ENCODE data around the gene PLCG2. TPM values are rescaled to one million over a fixed set of nuclear protein-coding genes. Genes with fewer than 3 reads are reported as not detected.

The PLCG2 gene
- total RNA-seq, 1 experiment from 2014 or later = 14.4 TPM

GRCh38 chr16:81744385-81744784 lies 34.7 kb upstream of the PLCG2 start:
- Mint-ChIP-seq H3K27me3 (ENCODE audit: insufficient read depth, unreplicated experiment) (no peaks in the 10 kb centered on the region), H3K4me3 (ENCODE audit: unreplicated experiment) (no peak overlapping the region), H3K36me3 (ENCODE audit: insufficient read depth, unreplicated experiment) (no peaks in the 10 kb centered on the region), H3K27ac (ENCODE audit: unreplicated experiment) (no peak overlapping the region), H3K4me1 (ENCODE audit: low read depth, unreplicated experiment) (no peaks in the 10 kb centered on the region), H3K9me3 (ENCODE audit: unreplicated experiment) (no peaks in the 10 kb centered on the region)
- no peak for TF ChIP-seq CTCF (IDR thresholded peaks at IDR 0.05; ENCODE audit: insufficient read depth in 1 of 2, low read depth in 1 of 2, low read length in 1 of 2, severe bottlenecking in 1 of 2, unreplicated experiment in 1 of 2)
- DNase-seq = no peak
- Histone ChIP-seq H3K9me3 (no peaks in the 10 kb centered on the region), H3K4me1 (no peaks in the 10 kb centered on the region), H3K27me3 (replicated peaks; ENCODE audit: control insufficient read depth, insufficient read depth, low read length) (no peaks in the 10 kb centered on the region), H3K4me3 (ENCODE audit: low read depth, low read length) (no peak overlapping the region), H3K36me3 (ENCODE audit: control insufficient read depth, insufficient read depth, low read length) (no peaks in the 10 kb centered on the region)
- CTCF ChIA-PET = no interaction called here
- BruUV-seq (replicated peaks) = no TSS peak
- intact Hi-C loops (cut with micrococcal nuclease; ENCODE audit: unreplicated experiment) = no loop called here
- POLR2A ChIA-PET = no interaction called here

- no peaks in the 10 kb centered on the region for H3K9me3 ChIP-seq
- ChIA-PET CTCF (interaction anchor here (0.6 kb wide), 1 partner anchor 139 kb away, joined by 3 read pairs; no protein-coding TSS in a partner anchor), POLR2A (no interaction called here)
- Mint-ChIP-seq H3K4me3 (ENCODE audit: unreplicated experiment) (no peak overlapping the region), H3K9me3 (ENCODE audit: unreplicated experiment) (no peaks in the 10 kb centered on the region), H3K27ac (ENCODE audit: unreplicated experiment) (no peak overlapping the region), H3K36me3 (ENCODE audit: insufficient read depth, unreplicated experiment) (no peaks in the 10 kb centered on the region), H3K27me3 (ENCODE audit: insufficient read depth, unreplicated experiment) (no peaks in the 10 kb centered on the region), H3K4me1 (ENCODE audit: low read depth, unreplicated experiment) (no peaks in the 10 kb centered on the region)
- no peaks in the 10 kb centered on the region for H3K27me3 ChIP-seq (replicated peaks; ENCODE audit: control insufficient read depth, insufficient read depth, low read length)
- no peak for TF ChIP-seq CTCF (IDR thresholded peaks at IDR 0.05; ENCODE audit: insufficient read depth in 1 of 2, low read depth in 1 of 2, low read length in 1 of 2, severe bottlenecking in 1 of 2, unreplicated experiment in 1 of 2)
- BruUV-seq (replicated peaks) = no TSS peak
- no peaks in the 10 kb centered on the region for H3K36me3 ChIP-seq (ENCODE audit: control insufficient read depth, insufficient read depth, low read length)
- no peak for DNase-seq
- no peak overlapping the region for H3K4me3 ChIP-seq (ENCODE audit: low read depth, low read length)
- H3K4me1 ChIP-seq = no peaks in the 10 kb centered on the region
- intact Hi-C loops (cut with micrococcal nuclease; ENCODE audit: unreplicated experiment) = no loop called here
Measured at GRCh38 chr16:81744911-81745310, 34.2 kb upstream of the PLCG2 start.

GRCh38 chr16:81745704-81746558 lies 33.2 kb upstream of the PLCG2 start:
- no peak overlapping the region for H3K27ac Mint-ChIP-seq (ENCODE audit: unreplicated experiment)
- H3K36me3 Mint-ChIP-seq (ENCODE audit: insufficient read depth, unreplicated experiment) = no peaks in the 10 kb centered on the region
- Histone ChIP-seq H3K27me3 (replicated peaks; ENCODE audit: control insufficient read depth, insufficient read depth, low read length) (no peaks in the 10 kb centered on the region), H3K9me3 (no peaks in the 10 kb centered on the region), H3K4me3 (ENCODE audit: low read depth, low read length) (peak overlapping the region; percentile 24), H3K36me3 (ENCODE audit: control insufficient read depth, insufficient read depth, low read length) (no peaks in the 10 kb centered on the region), H3K4me1 (no peaks in the 10 kb centered on the region)
- no peaks in the 10 kb centered on the region for H3K9me3 Mint-ChIP-seq (ENCODE audit: unreplicated experiment)
- intact Hi-C loops (cut with micrococcal nuclease; ENCODE audit: unreplicated experiment) = no loop called here
- peak overlapping the region; percentile 69 for H3K4me3 Mint-ChIP-seq (ENCODE audit: unreplicated experiment)
- no peaks in the 10 kb centered on the region for H3K27me3 Mint-ChIP-seq (ENCODE audit: insufficient read depth, unreplicated experiment)
- ChIA-PET POLR2A (no interaction called here), CTCF (no interaction called here)
- H3K4me1 Mint-ChIP-seq (ENCODE audit: low read depth, unreplicated experiment) = no peaks in the 10 kb centered on the region
- no TSS peak for BruUV-seq (replicated peaks)
- DNase-seq = peak in 1 of 2 experiments; percentile 64
- TF ChIP-seq CTCF (IDR thresholded peaks at IDR 0.05; ENCODE audit: insufficient read depth in 1 of 2, low read depth in 1 of 2, low read length in 1 of 2, severe bottlenecking in 1 of 2, unreplicated experiment in 1 of 2) = no peak

Measured in Caco-2 (cell line).